Stimulated activated CD8-positive, alpha-beta memory T cell treated with anti-CD3 and anti-CD28 coated beads, Interleukin-7, amount 100 ng/mL, for 24 hours (primary cell): Measurements from ENCODE around the gene LIMCH1.

ENCODE experiments used
- DNase-seq: peaks from one replicate; pipeline ENCODE4 v3.0.0-alpha.2; 2020; ENCODE audit warnings: low read depth

The LIMCH1 gene

GRCh38 chr4:41528512-41529205, 9.3 kb upstream of the LIMCH1 start:
- DNase-seq, result no peak

GRCh38 chr4:41530741-41531140, 7.2 kb upstream of the LIMCH1 start:
- DNase-seq, result no peak

- DNase-seq, result no peak
Measured at GRCh38 chr4:41532336-41532735, 5.6 kb upstream of the LIMCH1 start.

- no peak for DNase-seq
Measured at GRCh38 chr4:41532882-41533281, 5.1 kb upstream of the LIMCH1 start.

- DNase-seq, result no peak
Measured at GRCh38 chr4:41533680-41534079, 4.3 kb upstream of the LIMCH1 start.

- no peak for DNase-seq
Measured at GRCh38 chr4:41534404-41534803, 3.6 kb upstream of the LIMCH1 start.

GRCh38 chr4:41535911-41536371, 2.0 kb upstream of the LIMCH1 start:
- no peak for DNase-seq

GRCh38 chr4:41537292-41537890, 566 bp upstream of the LIMCH1 start:
- DNase-seq, result no peak

- DNase-seq, result no peak
Measured at GRCh38 chr4:41538887-41539498, 1.0 kb downstream of the LIMCH1 start.

- DNase-seq, result no peak
Measured at GRCh38 chr4:41539711-41540110, 1.8 kb downstream of the LIMCH1 start.

- DNase-seq, result no peak
Measured at GRCh38 chr4:41540687-41541086, 2.7 kb downstream of the LIMCH1 start.

- no peak for DNase-seq
Measured at GRCh38 chr4:41541687-41542094, 3.7 kb downstream of the LIMCH1 start.

- no peak for DNase-seq
Measured at GRCh38 chr4:41542526-41543275, 4.7 kb downstream of the LIMCH1 start.

- no peak for DNase-seq
Measured at GRCh38 chr4:41545238-41545637, 7.3 kb downstream of the LIMCH1 start.

- DNase-seq, result no peak
Measured at GRCh38 chr4:41546638-41547037, 8.7 kb downstream of the LIMCH1 start.

GRCh38 chr4:41548305-41548880, 10.4 kb downstream of the LIMCH1 start:
- no peak for DNase-seq

GRCh38 chr4:41549478-41549877, 11.5 kb downstream of the LIMCH1 start:
- no peak for DNase-seq

GRCh38 chr4:41550308-41550707, 12.4 kb downstream of the LIMCH1 start:
- no peak for DNase-seq

GRCh38 chr4:41551536-41551935, 13.6 kb downstream of the LIMCH1 start:
- DNase-seq, result no peak

GRCh38 chr4:41554905-41555304, 16.9 kb downstream of the LIMCH1 start:
- no peak for DNase-seq

GRCh38 chr4:41556526-41556925, 18.6 kb downstream of the LIMCH1 start:
- no peak for DNase-seq

GRCh38 chr4:41559940-41560516, 22.1 kb downstream of the LIMCH1 start:
- no peak for DNase-seq
